ENCODE data around the gene ADIPOQ. TPM values are rescaled to one million over a fixed set of nuclear protein-coding genes. Genes with fewer than 3 reads are reported as not detected.
"Not testable (repeated sequence)": the region's sequence is repeated elsewhere in the genome, so short reads cannot be mapped to it uniquely, and the experiment has no call there.

Gene ADIPOQ
- total RNA-seq, 2 experiments from 2014 or later, result not detected

DNA sequence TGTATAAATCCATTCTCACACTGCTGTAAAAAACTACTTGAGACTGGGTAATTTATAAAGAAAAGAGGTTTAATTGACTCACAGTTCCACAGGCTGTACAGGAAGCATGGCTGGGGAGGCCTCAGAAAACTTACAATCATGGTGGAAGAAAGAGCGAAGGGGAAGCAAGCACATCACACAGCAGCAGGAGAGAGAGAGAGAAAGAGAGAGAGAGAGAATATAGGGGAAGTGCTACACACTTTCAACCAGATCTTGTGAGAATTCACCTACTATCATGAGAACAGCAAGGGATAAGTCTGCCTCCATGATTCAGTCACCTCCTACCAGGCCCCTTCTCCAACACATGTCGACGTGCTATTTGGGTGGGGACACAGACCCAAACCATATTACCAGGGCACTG is 9.3 kb downstream of the ADIPOQ start:
- ChIA-PET CTCF (interaction anchor here (4.3 kb wide), 1 partner anchor 80 kb away, joined by 78 read pairs; the partner anchor contains the start of gene ST6GAL1), POLR2A (interaction anchor here (1.1 to 1.2 kb wide), 2 partner anchors 80 to 313 kb away, joined by 3 to 6 read pairs; no protein-coding TSS in a partner anchor)
- DNase-seq; ATAC-seq; H3K9me3 Mint-ChIP-seq (ENCODE audit: insufficient read depth); H3K27ac Mint-ChIP-seq; H3K27me3 Mint-ChIP-seq (ENCODE audit: low read depth); H3K4me3 Mint-ChIP-seq; H3K36me3 Mint-ChIP-seq (ENCODE audit: low read depth); H3K4me1 Mint-ChIP-seq (ENCODE audit: low read depth): not testable (repeated sequence)

DNA sequence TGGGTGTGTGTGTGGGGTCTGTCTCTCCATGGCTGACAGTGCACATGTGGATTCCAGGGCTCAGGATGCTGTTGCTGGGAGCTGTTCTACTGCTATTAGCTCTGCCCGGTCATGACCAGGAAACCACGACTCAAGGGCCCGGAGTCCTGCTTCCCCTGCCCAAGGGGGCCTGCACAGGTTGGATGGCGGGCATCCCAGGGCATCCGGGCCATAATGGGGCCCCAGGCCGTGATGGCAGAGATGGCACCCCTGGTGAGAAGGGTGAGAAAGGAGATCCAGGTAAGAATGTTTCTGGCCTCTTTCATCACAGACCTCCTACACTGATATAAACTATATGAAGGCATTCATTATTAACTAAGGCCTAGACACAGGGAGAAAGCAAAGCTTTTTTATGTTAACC is 10.5 kb downstream of the ADIPOQ start:
- Mint-ChIP-seq H3K9me3 (ENCODE audit: insufficient read depth) (no peaks in the 10 kb centered on the region), H3K4me1 (ENCODE audit: low read depth) (peaks cover 12% of the 10 kb centered on the region), H3K27me3 (ENCODE audit: low read depth) (no peaks in the 10 kb centered on the region), H3K27ac (no peak overlapping the region), H3K36me3 (ENCODE audit: low read depth) (no peaks in the 10 kb centered on the region), H3K4me3 (no peak overlapping the region)
- ATAC-seq (no peak), DNase-seq (no peak)
- CTCF ChIA-PET, result interaction anchor here (0.7 to 1.1 kb wide), 2 partner anchors 30 to 78 kb away, joined by 3 read pairs; partner anchors contain the start of gene ST6GAL1
- POLR2A ChIA-PET, result no interaction called here

DNA sequence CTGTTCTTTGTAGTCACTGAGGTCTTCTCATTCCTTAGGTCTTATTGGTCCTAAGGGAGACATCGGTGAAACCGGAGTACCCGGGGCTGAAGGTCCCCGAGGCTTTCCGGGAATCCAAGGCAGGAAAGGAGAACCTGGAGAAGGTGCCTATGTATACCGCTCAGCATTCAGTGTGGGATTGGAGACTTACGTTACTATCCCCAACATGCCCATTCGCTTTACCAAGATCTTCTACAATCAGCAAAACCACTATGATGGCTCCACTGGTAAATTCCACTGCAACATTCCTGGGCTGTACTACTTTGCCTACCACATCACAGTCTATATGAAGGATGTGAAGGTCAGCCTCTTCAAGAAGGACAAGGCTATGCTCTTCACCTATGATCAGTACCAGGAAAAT is 11.6 kb downstream of the ADIPOQ start:
- DNase-seq, result no peak
- Mint-ChIP-seq H3K4me3 (no peak overlapping the region), H3K9me3 (ENCODE audit: insufficient read depth) (peaks cover under 1% of the 10 kb centered on the region), H3K27ac (no peak overlapping the region), H3K36me3 (ENCODE audit: low read depth) (peaks cover 2% of the 10 kb centered on the region), H3K4me1 (ENCODE audit: low read depth) (peaks cover 12% of the 10 kb centered on the region), H3K27me3 (ENCODE audit: low read depth) (no peaks in the 10 kb centered on the region)
- ChIA-PET POLR2A (no interaction called here), CTCF (no interaction called here)
- ATAC-seq, result no peak

DNA sequence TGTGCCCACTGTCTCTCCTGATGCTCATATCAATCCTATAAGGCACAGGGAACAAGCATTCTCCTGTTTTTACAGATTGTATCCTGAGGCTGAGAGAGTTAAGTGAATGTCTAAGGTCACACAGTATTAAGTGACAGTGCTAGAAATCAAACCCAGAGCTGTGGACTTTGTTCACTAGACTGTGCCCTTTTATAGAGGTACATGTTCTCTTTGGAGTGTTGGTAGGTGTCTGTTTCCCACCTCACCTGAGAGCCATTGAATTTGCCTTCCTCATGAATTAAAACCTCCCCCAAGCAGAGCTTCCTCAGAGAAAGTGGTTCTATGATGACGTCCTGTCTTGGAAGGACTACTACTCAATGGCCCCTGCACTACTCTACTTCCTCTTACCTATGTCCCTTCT is 12.4 kb downstream of the ADIPOQ start:
- CTCF ChIA-PET, result no interaction called here
- POLR2A ChIA-PET, result no interaction called here
- peaks cover 7% of the 10 kb centered on the region for H3K36me3 Mint-ChIP-seq (ENCODE audit: low read depth)
- H3K4me1 Mint-ChIP-seq (ENCODE audit: low read depth), result peaks cover 8% of the 10 kb centered on the region
- no peak overlapping the region for H3K27ac Mint-ChIP-seq
- H3K9me3 Mint-ChIP-seq (ENCODE audit: insufficient read depth), result peaks cover 8% of the 10 kb centered on the region
- no peak for ATAC-seq
- H3K4me3 Mint-ChIP-seq, result no peak overlapping the region
- H3K27me3 Mint-ChIP-seq (ENCODE audit: low read depth), result no peaks in the 10 kb centered on the region
- no peak for DNase-seq

DNA sequence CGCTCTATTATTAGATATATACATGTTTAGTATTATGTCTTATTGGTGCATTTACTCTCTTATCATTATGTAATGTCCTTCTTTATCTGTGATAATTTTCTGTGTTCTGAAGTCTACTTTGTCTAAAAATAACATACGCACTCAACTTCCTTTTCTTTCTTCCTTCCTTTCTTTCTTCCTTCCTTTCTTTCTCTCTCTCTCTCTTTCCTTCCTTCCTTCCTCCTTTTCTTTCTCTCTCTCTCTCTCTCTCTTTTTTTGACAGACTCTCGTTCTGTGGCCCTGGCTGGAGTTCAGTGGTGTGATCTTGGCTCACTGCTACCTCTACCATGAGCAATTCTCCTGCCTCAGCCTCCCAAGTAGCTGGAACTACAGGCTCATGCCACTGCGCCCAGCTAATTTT is 15.2 kb downstream of the ADIPOQ start:
- ATAC-seq (no peak), DNase-seq (no peak)
- peaks cover 8% of the 10 kb centered on the region for H3K9me3 Mint-ChIP-seq (ENCODE audit: insufficient read depth)
- peaks cover 12% of the 10 kb centered on the region for H3K36me3 Mint-ChIP-seq (ENCODE audit: low read depth)
- ChIA-PET POLR2A (no interaction called here), CTCF (interaction anchor here (0.9 to 1.4 kb wide), 3 partner anchors 74 to 282 kb away, joined by 3 to 4 read pairs (median 3); partner anchors contain the start of gene RPL39L)
- H3K27ac Mint-ChIP-seq, result no peak overlapping the region
- peaks cover 9% of the 10 kb centered on the region for H3K4me1 Mint-ChIP-seq (ENCODE audit: low read depth)
- H3K27me3 Mint-ChIP-seq (ENCODE audit: low read depth), result no peaks in the 10 kb centered on the region
- H3K4me3 Mint-ChIP-seq, result no peak overlapping the region

DNA sequence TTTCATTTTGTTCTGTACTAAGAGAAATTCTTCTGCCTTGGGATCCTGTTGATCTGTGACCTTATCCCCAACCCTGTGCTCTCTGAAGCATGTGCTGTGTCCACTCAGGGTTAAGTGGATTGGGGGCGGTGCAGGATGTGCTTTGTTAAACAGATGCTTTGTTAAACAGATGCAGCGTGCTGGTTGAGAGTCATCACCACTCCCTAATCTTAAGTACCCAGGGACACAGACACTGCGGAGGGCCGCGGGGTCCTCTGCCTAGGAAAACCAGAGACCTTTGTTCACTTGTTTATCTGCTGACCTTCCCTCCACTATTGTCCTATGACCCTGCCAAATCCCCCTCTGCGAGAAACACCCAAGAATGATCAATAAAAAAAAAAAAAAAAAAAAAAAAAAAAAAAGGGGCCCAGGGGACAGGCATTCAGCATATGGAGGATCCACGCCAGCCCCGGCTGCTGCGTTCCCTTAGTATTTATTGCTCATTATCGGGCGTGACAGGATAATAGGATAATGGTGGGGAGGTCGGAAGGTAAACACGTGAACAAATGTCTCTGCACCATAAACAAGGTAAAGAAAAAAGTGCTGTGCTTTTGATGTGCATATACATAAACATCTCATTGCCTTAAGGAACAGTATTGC is 22.8 kb downstream of the ADIPOQ start:
- H3K4me3 Mint-ChIP-seq; H3K9me3 Mint-ChIP-seq (ENCODE audit: insufficient read depth); CTCF ChIA-PET; ATAC-seq; POLR2A ChIA-PET; H3K36me3 Mint-ChIP-seq (ENCODE audit: low read depth); H3K27me3 Mint-ChIP-seq (ENCODE audit: low read depth); H3K4me1 Mint-ChIP-seq (ENCODE audit: low read depth); DNase-seq; H3K27ac Mint-ChIP-seq: not testable (repeated sequence)

DNA sequence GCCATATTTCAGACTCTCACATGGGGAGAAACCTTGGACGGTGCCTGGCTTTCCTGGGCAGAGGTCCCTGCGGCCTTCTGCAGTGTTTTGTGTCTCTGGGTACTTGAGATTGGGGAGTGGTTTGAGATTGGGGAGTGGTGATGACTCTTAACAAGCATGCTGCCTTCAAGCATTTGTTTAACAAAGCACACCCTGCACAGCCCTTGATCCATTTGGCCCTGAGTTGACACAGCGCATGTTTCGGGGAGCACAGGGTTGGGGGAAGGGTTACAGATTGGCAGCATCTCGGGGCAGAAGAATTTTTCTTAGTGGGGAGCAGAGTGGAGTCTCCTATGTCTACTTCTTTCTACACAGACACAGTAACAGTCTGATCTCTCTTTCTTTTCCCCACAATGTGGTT is 23.6 kb downstream of the ADIPOQ start:
- CTCF ChIA-PET; DNase-seq; ATAC-seq; POLR2A ChIA-PET; H3K36me3 Mint-ChIP-seq (ENCODE audit: low read depth); H3K27me3 Mint-ChIP-seq (ENCODE audit: low read depth); H3K9me3 Mint-ChIP-seq (ENCODE audit: insufficient read depth); H3K4me3 Mint-ChIP-seq; H3K27ac Mint-ChIP-seq: not testable (repeated sequence)
- H3K4me1 Mint-ChIP-seq (ENCODE audit: low read depth), result peaks cover 13% of the 10 kb centered on the region

DNA sequence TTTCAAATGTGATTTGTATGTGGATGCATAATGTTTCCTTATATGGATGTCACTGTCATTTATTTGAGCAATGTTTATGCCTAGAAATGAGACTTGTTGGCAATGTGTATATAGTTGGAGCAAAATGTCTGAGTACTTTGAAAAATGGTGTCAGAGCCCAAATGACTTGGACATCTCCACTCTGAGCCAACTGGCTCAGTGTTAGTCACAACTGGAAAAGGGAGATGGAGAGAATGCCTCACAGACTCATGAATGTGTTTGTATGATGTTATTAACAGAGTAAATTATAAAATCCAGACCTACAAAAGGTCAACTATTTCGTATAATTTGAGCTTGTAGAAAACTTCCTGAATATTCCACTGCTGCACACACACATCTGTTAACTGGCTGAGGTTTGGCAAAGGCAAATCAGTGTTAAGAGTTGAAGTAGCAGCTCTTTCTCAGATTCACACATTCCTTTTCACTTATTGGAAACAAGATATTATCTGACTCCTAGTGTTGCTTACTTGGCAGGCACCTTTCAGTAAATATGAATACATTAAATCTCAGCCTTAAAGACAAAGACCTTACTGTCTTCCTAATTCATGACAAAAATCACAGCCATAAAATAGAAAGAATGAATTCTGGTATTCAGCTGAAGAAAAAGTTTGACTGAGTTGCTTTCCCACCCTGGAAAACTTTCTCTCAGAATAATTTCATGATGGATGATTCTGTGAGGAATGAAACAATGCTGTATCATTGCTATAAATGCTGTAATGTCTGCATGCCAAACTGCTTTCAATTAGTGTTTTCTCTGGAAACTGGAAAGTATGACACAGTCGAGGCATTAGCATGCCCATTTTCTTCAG is 27.0 kb downstream of the ADIPOQ start:
- ATAC-seq, result no peak
- DNase-seq, result no peak

DNA sequence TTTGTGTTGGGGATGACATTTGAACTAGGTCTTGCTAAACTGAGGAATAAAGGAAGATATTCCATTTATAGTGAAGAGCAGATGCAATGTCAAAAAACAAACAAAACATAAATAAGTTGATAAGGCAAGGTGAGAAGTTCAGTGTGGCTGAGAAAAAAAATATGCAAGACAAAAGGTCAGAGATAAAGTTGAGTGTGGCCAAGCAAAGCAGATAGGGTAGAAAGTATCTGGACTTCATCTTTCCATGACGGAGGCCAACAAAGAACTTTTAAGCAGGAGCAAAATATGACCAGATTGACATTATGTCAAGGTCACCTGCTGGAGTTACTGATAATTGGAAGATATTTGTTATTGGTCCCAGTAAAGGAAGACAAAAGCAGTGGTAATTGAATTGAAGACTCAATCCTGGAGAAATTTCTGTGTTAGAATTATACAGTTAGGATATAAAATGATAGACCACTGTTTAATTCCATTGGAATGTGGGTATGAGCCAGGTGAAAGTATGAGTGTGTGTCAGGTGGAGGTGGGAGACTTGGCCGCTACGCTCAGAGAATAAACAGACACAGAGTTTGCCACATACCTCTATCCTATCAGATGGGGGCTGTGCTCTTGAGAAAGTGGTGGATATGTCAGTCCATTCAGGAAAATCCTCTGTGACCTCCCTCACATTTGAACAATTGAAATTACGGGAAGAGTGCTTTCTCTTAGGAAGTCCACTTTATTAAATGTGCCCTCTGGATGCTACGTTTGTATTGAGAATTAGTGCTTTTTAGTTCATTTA is 28.1 kb downstream of the ADIPOQ start:
- Mint-ChIP-seq H3K27ac (peak overlapping the region; percentile 78), H3K4me1 (ENCODE audit: low read depth) (peaks cover 26% of the 10 kb centered on the region), H3K4me3 (no peak overlapping the region), H3K36me3 (ENCODE audit: low read depth) (peaks cover 9% of the 10 kb centered on the region), H3K9me3 (ENCODE audit: insufficient read depth) (no peaks in the 10 kb centered on the region), H3K27me3 (ENCODE audit: low read depth) (no peaks in the 10 kb centered on the region)
- ChIA-PET POLR2A (no interaction called here), CTCF (interaction anchor here (1.0 to 1.7 kb wide), 4 partner anchors 10 to 269 kb away, joined by 3 to 5 read pairs (median 4); partner anchors contain the start of gene RPL39L)
- DNase-seq (no peak), ATAC-seq (no peak)

More for the DNA sequence above, 27.0 kb downstream of the ADIPOQ start:
- peaks cover 26% of the 10 kb centered on the region for H3K4me1 Mint-ChIP-seq (ENCODE audit: low read depth)
- H3K9me3 Mint-ChIP-seq (ENCODE audit: insufficient read depth), result no peaks in the 10 kb centered on the region
- peaks cover 9% of the 10 kb centered on the region for H3K36me3 Mint-ChIP-seq (ENCODE audit: low read depth)
- no peak overlapping the region for H3K27ac Mint-ChIP-seq
- no peak overlapping the region for H3K4me3 Mint-ChIP-seq
- H3K27me3 Mint-ChIP-seq (ENCODE audit: low read depth), result no peaks in the 10 kb centered on the region
- ChIA-PET POLR2A (no interaction called here), CTCF (interaction anchor here (0.7 to 1.2 kb wide), 4 partner anchors 9 to 244 kb away, joined by 3 to 5 read pairs (median 4); no protein-coding TSS in a partner anchor)

DNA sequence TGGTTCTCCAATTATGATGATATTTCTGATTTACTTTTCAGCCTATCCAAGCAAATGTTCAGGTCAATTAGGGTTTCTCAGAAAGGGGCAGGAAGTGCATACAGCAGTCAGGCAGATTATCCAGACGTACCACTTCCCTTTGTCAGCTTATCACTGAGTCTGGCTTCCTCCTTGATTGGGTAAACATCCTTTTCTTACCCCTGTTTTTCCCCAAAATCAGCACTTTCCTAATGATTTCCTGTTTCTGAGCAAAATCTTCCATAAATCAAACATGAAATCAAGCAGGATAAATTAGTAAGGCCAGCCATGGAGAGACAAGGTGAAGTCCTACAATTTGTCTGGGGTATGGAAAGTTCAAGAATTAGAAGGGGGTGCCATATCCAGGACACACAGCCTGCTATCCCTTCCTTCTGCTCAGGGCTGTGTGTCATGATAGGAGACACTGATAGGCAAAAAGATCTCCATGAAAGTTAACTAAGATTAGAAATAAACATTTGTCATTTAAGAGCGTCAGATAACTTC is 29.0 kb downstream of the ADIPOQ start:
- DNase-seq (peak; percentile 33), ATAC-seq (peak; percentile 65)
- H3K4me1 Mint-ChIP-seq (ENCODE audit: low read depth), result peaks cover 26% of the 10 kb centered on the region
- no peaks in the 10 kb centered on the region for H3K9me3 Mint-ChIP-seq (ENCODE audit: insufficient read depth)
- H3K27me3 Mint-ChIP-seq (ENCODE audit: low read depth), result no peaks in the 10 kb centered on the region
- ChIA-PET POLR2A (interaction anchor here (1.0 to 1.4 kb wide), 2 partner anchors 12 to 154 kb away, joined by 3 read pairs; no protein-coding TSS in a partner anchor), CTCF (interaction anchor here (1.0 to 1.7 kb wide), 4 partner anchors 9 to 268 kb away, joined by 3 to 5 read pairs (median 4); partner anchors contain the start of gene RPL39L)
- no peak overlapping the region for H3K4me3 Mint-ChIP-seq
- peak overlapping the region; percentile 78 for H3K27ac Mint-ChIP-seq
- H3K36me3 Mint-ChIP-seq (ENCODE audit: low read depth), result peaks cover 9% of the 10 kb centered on the region

DNA sequence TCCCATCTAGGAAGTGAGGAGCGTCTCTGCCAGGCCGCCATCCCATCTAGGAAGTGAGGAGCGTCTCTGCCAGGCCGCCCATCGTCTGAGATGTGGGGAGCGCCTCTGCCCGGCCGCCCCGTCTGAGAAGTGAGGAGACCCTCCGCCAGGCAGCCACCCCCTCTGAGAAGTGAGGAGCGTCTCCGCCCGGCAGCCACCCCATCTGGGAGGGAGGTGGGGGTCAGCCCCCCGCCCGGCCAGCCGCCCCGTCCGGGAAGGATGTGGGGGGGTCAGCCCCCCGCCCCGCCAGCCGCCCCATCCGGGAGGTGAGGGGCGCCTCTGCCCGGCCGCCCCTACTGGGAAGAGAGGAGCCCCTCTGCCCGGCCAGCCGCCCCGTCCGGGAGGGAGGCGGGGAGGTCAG is 31.3 kb downstream of the ADIPOQ start:
- ATAC-seq; H3K9me3 Mint-ChIP-seq (ENCODE audit: insufficient read depth); H3K27ac Mint-ChIP-seq; DNase-seq; H3K36me3 Mint-ChIP-seq (ENCODE audit: low read depth); CTCF ChIA-PET; POLR2A ChIA-PET; H3K27me3 Mint-ChIP-seq (ENCODE audit: low read depth); H3K4me3 Mint-ChIP-seq: not testable (repeated sequence)
- peaks cover 26% of the 10 kb centered on the region for H3K4me1 Mint-ChIP-seq (ENCODE audit: low read depth)
